ENCODE data around the gene GPR18.
"Not testable (repeated sequence)": the region's sequence is repeated elsewhere in the genome, so short reads cannot be mapped to it uniquely, and the experiment has no call there.

- TF ChIP-seq CTCF (IDR thresholded peaks at IDR 0.05; ENCODE audit: low read length); EZH2 (optimal IDR thresholded peaks at IDR 0.05; ENCODE audit: low read depth, low read length): not testable (repeated sequence)
Observed at GRCh38 chr13:99230588-99230987, 27.6 kb downstream of the GPR18 start.
